Smooth muscle cell of the coronary artery (primary cell): ENCODE measurements around the gene HGD. TPM values are rescaled to one million over a fixed set of nuclear protein-coding genes. Genes with fewer than 3 reads are reported as not detected.

Source experiments
- total RNA-seq: library from RNA; depleted of rRNA; stranded (reverse); fragments of >200 nt; gene quantifications from 2 replicates; pipeline ENCODE4 v1.2.3, GENCODE V29; 2014; ENCODE audit warnings: low replicate concordance

Gene HGD, protein sequence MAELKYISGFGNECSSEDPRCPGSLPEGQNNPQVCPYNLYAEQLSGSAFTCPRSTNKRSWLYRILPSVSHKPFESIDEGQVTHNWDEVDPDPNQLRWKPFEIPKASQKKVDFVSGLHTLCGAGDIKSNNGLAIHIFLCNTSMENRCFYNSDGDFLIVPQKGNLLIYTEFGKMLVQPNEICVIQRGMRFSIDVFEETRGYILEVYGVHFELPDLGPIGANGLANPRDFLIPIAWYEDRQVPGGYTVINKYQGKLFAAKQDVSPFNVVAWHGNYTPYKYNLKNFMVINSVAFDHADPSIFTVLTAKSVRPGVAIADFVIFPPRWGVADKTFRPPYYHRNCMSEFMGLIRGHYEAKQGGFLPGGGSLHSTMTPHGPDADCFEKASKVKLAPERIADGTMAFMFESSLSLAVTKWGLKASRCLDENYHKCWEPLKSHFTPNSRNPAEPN
- total RNA-seq = 0.12 and 0.23 TPM in 2 replicates

DNA sequence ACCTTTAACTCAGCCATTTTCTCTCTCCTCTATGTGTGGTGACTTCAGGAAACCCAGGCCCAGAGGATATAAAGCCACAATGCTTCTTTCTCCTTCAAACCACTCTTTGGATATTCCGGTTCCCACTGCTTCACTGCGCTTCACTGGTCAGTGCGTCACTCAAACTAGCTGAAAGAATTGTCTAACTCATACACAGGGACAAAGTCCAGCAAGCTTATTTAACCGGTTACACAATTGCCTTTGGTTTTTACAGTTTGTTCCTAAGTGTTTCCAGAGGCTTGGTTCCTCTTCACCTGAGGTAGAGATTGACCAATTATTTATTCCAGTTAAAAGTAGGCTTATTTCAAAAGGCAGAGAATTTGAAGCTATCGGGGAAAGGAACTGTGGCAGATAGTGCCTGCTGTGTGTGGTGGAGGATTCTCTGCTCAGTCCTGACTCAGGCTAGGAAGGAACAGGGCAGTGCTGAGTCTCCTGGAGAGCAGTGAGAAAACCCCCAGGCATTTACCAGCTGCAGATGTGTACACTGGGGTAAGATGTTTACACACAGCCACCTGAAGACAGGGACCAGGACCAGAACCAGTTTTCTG is at the start of gene HGD:
Gene HGD, minus strand, starts transcription at position 145 of the 587 bp plus-strand sequence. Its CDS starts 128 bp downstream, at position 17.

GRCh38 chr3:120596116-120596852 is 85.8 kb downstream of the HGD start, which contains the start of gene NDUFB4:
Gene NDUFB4 (plus strand): TSS chr3:120596336. CDS start chr3:120596360, 24 bp downstream.

Other genes starting within 250 kb of the HGD start
- gene FSTL1, start 231.2 kb downstream of the HGD start, total RNA-seq = 822 and 852 TPM in 2 replicates
- 15.3 and 44.0 TPM in 2 replicates for gene NDUFB4, start 85.9 kb downstream of the HGD start, total RNA-seq
- gene RABL3, start 60.3 kb upstream of the HGD start, total RNA-seq = 11.7 and 12.9 TPM in 2 replicates
- gene GTF2E1, start 60.5 kb upstream of the HGD start, total RNA-seq = 18.0 and 20.1 TPM in 2 replicates
- gene STXBP5L, start 226.0 kb upstream of the HGD start, total RNA-seq = not detected in 2 replicates